GM12892 (cell line): ENCODE measurements around the gene TMC7.

Experiments
- POLR2A ChIP-seq: IDR thresholded peaks from 2 replicates; pipeline ENCODE4 v1.6.1; 2011; ENCODE audit warnings: low read depth, low read length, control low read depth
- POLR2AphosphoS5 ChIP-seq: IDR thresholded peaks from 2 replicates; pipeline ENCODE4 v1.6.1; 2011; ENCODE audit warnings: low read depth, low read length, control low read depth
- TAF1 ChIP-seq: IDR thresholded peaks from 2 replicates; pipeline ENCODE4 v1.6.1; 2011; ENCODE audit warnings: low read depth, mild to moderate bottlenecking, control low read depth, low read length, borderline replicate concordance

GRCh38 chr16:18943414-18943813 is 40.3 kb upstream of the TMC7 start:
- TF ChIP-seq POLR2A (no peak), TAF1 (no peak), POLR2AphosphoS5 (no peak)
